Hindlimb muscle (tissue), 1 donor: Measurements from ENCODE around the gene FOXD4L5. TPM values are rescaled to one million over a fixed set of nuclear protein-coding genes. Genes with fewer than 3 reads are reported as not detected.
"Not testable (repeated sequence)": the region's sequence is repeated elsewhere in the genome, so short reads cannot be mapped to it uniquely, and the experiment has no call there.

Experiments
- DNase-seq: peaks from one replicate; pipeline ENCODE4 v3.0.0-alpha.2; 2013
- polyA plus RNA-seq: library from polyadenylated mRNA; unstranded; fragments of 120-200 nt; gene quantifications from one replicate; pipeline ENCODE4 v1.2.1, GENCODE V29; 2013; ENCODE audit not compliant: insufficient read length

FOXD4L5 gene
- polyA plus RNA-seq = 1.1 TPM

- DNase-seq = not testable (repeated sequence)
Measured at GRCh38 chr9:65285109-65285508, at the start of gene FOXD4L5. FOXD4L5 (minus strand) TSS chr9:65285209; CDS start chr9:65284377, 832 bp downstream.

GRCh38 chr9:65283943-65284342 is 1.1 kb downstream of the FOXD4L5 start:
- not testable (repeated sequence) for DNase-seq

GRCh38 chr9:65282976-65283375 is 2.0 kb downstream of the FOXD4L5 start:
- not testable (repeated sequence) for DNase-seq
